ENCODE data around the gene UBE2K.

- no peak for TF ChIP-seq POLR2A (IDR thresholded peaks at IDR 0.05)
- peak in 1 of 4 experiments; percentile 7 for TF ChIP-seq CTCF (IDR thresholded peaks at IDR 0.05)
- no peak for TF ChIP-seq POLR2AphosphoS5 (IDR thresholded peaks at IDR 0.05)
These were observed 581 bp downstream of the UBE2K start for GRCh38 chr4:39698424-39699009.
